ENCODE data around the gene DLG2. TPM values are rescaled to one million over a fixed set of nuclear protein-coding genes. Genes with fewer than 3 reads are reported as not detected.

The DLG2 gene
- total and polyA plus RNA-seq, 7 donors = 0.60 to 25.8 (median 9.7) TPM; not detected in 1

GRCh38 chr11:84899740-84900139 is 727.4 kb downstream of the DLG2 start:
- TF ChIP-seq EP300 (IDR thresholded peaks at IDR 0.05) = no peak
- TF ChIP-seq CTCF (IDR thresholded peaks at IDR 0.05) = no peak
- no peak for TF ChIP-seq POLR2A (IDR thresholded peaks at IDR 0.05)
- TF ChIP-seq POLR2AphosphoS5 (IDR thresholded peaks at IDR 0.05) = no peak
- intact Hi-C loops (cut with DNase I) = no loop called here
- H3K9me3 ChIP-seq = no peaks in the 10 kb centered on the region
- no peak overlapping the region for H3K4me3 ChIP-seq
- H3K4me1 ChIP-seq = no peaks in the 10 kb centered on the region
- H3K27me3 ChIP-seq = no peaks in the 10 kb centered on the region
- no peak overlapping the region for H3K27ac ChIP-seq
- no peak for DNase-seq
- H3K36me3 ChIP-seq = no peaks in the 10 kb centered on the region

- DNase-seq = no peak
- no peaks in the 10 kb centered on the region for H3K9me3 ChIP-seq
- no peak overlapping the region for H3K4me3 ChIP-seq
- H3K4me1 ChIP-seq = no peaks in the 10 kb centered on the region
- H3K36me3 ChIP-seq = no peaks in the 10 kb centered on the region
- 94 to 99% methylated on average over 2 of the region's 2 CpGs for WGBS, 2 donors
- no peaks in the 10 kb centered on the region for H3K27me3 ChIP-seq
- no peak overlapping the region for H3K27ac ChIP-seq
- no peak for TF ChIP-seq POLR2A (IDR thresholded peaks at IDR 0.05)
- TF ChIP-seq CTCF (IDR thresholded peaks at IDR 0.05) = no peak
- TF ChIP-seq EP300 (IDR thresholded peaks at IDR 0.05) = no peak
- no peak for TF ChIP-seq POLR2AphosphoS5 (IDR thresholded peaks at IDR 0.05)
- intact Hi-C loops (cut with DNase I) = no loop called here
These were observed 728.0 kb downstream of the DLG2 start for GRCh38 chr11:84899134-84899533.

GRCh38 chr11:84894666-84895065 is 732.5 kb downstream of the DLG2 start:
- TF ChIP-seq POLR2A (IDR thresholded peaks at IDR 0.05) (no peak), EP300 (IDR thresholded peaks at IDR 0.05) (no peak), CTCF (IDR thresholded peaks at IDR 0.05) (no peak), POLR2AphosphoS5 (IDR thresholded peaks at IDR 0.05) (no peak)
- no peaks in the 10 kb centered on the region for H3K27me3 ChIP-seq
- no peak overlapping the region for H3K4me3 ChIP-seq
- intact Hi-C loops (cut with DNase I) = no loop called here
- no peaks in the 10 kb centered on the region for H3K4me1 ChIP-seq
- H3K9me3 ChIP-seq = no peaks in the 10 kb centered on the region
- H3K27ac ChIP-seq = no peak overlapping the region
- WGBS, 2 donors = 83 to 91% methylated on average over 2 of the region's 2 CpGs
- DNase-seq = no peak
- no peaks in the 10 kb centered on the region for H3K36me3 ChIP-seq

GRCh38 chr11:84890676-84891075 is 736.5 kb downstream of the DLG2 start:
- TF ChIP-seq POLR2A (IDR thresholded peaks at IDR 0.05) (no peak), CTCF (IDR thresholded peaks at IDR 0.05) (no peak), POLR2AphosphoS5 (IDR thresholded peaks at IDR 0.05) (no peak), EP300 (IDR thresholded peaks at IDR 0.05) (no peak)
- H3K27me3 ChIP-seq = no peaks in the 10 kb centered on the region
- intact Hi-C loops (cut with DNase I) = no loop called here
- H3K9me3 ChIP-seq = no peaks in the 10 kb centered on the region
- peaks cover 0 to 12% (median 6%) of the 10 kb centered on the region in 4 donors for H3K4me1 ChIP-seq
- no peak for DNase-seq
- H3K27ac ChIP-seq = no peak overlapping the region
- H3K36me3 ChIP-seq = no peaks in the 10 kb centered on the region
- no peak overlapping the region for H3K4me3 ChIP-seq
- 72 to 74% methylated on average over 3 of the region's 3 CpGs for WGBS, 2 donors

GRCh38 chr11:84889556-84889955 is 737.6 kb downstream of the DLG2 start:
- no peaks in the 10 kb centered on the region for H3K36me3 ChIP-seq
- intact Hi-C loops (cut with DNase I) = no loop called here
- no peak overlapping the region for H3K4me3 ChIP-seq
- DNase-seq = no peak
- TF ChIP-seq POLR2A (IDR thresholded peaks at IDR 0.05) = no peak
- TF ChIP-seq EP300 (IDR thresholded peaks at IDR 0.05) = no peak
- TF ChIP-seq CTCF (IDR thresholded peaks at IDR 0.05) = no peak
- no peak for TF ChIP-seq POLR2AphosphoS5 (IDR thresholded peaks at IDR 0.05)
- 83 to 85% methylated on average over 3 of the region's 3 CpGs for WGBS, 2 donors
- no peaks in the 10 kb centered on the region for H3K9me3 ChIP-seq
- H3K4me1 ChIP-seq = peaks cover 0 to 12% (median 6%) of the 10 kb centered on the region in 4 donors
- H3K27ac ChIP-seq = no peak overlapping the region
- H3K27me3 ChIP-seq = no peaks in the 10 kb centered on the region

Measured in sigmoid colon (tissue), 7 donors.